ENCODE results near the gene MPPED1. TPM values are rescaled to one million over a fixed set of nuclear protein-coding genes. Genes with fewer than 3 reads are reported as not detected.

MPPED1 gene
- total and polyA plus RNA-seq, 5 donors from 2014 or later = not detected

DNA sequence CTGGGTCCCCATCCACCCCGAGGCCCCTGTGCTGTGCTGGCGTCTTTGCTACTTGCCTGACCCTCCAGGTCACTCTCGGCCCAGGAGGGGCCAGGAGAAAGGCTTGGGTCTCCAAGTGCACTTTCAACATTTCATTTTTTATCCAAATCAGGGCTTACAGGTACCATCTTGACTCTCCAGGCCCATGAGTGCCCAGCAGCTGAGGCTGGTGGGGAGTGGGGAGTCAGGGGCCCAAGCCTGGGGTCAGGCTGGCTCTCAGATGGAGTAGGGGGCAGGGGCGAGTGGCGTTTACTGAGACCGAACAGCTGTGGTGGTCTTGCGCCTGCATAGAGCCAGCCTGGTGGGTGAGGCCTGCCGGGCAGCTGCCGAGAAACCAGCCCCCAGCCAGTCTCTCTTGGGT, 61.6 kb downstream of the MPPED1 start:
- Histone ChIP-seq H3K4me1 (ENCODE audit: control insufficient read depth, insufficient read depth, low read length, poor library complexity, severe bottlenecking) (no peaks in the 10 kb centered on the region), H3K27ac (ENCODE audit: insufficient read depth, low read length, poor library complexity, severe bottlenecking) (no peak overlapping the region), H3K27me3 (ENCODE audit: control insufficient read depth, insufficient read depth, low read length) (peaks cover 3% of the 10 kb centered on the region), H3K36me3 (ENCODE audit: control insufficient read depth, insufficient read depth, low read length) (no peaks in the 10 kb centered on the region), H3K4me3 (ENCODE audit: low read depth, low read length) (no peak overlapping the region), H3K9me3 (ENCODE audit: control insufficient read depth in 2 of 2, low read length in 2 of 2) (no peaks in the 10 kb centered on the region)
- H3K27me3 Mint-ChIP-seq = no peaks in the 10 kb centered on the region
- ATAC-seq (ENCODE audit: low read depth in 2 of 2) (no peak), DNase-seq (no peak)
- no peak overlapping the region for H3K4me3 Mint-ChIP-seq
- H3K4me1 Mint-ChIP-seq = no peaks in the 10 kb centered on the region
- H3K36me3 Mint-ChIP-seq = no peaks in the 10 kb centered on the region
- no peak overlapping the region for H3K27ac Mint-ChIP-seq
- H3K9me3 Mint-ChIP-seq = no peaks in the 10 kb centered on the region

DNA sequence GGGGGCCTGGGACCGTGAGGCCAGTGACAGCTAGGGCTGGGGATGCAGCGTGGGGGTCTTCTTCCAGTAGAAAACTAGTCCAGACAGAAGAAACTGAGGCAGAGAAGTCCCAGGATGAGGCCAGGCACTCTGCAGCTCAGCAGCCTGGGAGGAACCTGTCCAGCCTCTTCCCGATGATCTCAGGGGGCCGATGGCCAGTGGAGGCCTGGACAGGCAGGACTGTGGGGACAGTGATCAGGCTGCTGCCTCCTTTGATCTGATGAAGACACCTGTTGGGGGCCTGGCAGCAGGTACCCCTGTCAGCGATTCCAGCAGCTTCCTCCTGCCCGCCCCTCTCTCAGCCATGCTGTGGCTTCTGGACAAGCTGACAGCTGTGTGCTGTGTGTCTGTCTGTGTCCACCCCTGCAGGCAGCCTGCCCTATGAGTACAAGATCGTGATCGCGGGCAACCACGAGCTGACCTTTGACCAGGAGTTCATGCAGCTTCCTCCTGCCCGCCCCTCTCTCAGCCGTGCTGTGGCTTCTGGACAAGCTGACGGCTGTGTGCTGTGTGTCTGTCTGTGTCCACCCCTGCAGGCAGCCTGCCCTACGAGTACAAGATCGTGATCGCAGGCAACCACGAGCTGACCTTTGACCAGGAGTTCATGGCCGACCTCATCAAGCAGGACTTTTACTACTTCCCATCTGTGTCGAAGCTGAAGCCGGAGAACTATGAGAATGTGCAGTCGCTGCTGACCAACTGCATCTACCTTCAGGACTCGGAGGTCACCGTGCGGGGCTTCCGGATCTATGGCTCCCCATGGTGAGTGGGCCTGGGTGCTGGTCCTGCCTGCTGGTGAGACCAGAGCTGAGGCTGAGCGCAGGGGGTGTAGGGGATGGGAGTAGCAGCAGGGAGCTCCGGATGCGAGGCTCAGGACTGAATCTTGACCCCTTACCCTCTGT, 62.6 kb downstream of the MPPED1 start:
- no peaks in the 10 kb centered on the region for H3K4me1 ChIP-seq (ENCODE audit: control insufficient read depth, insufficient read depth, low read length, poor library complexity, severe bottlenecking)
- Mint-ChIP-seq H3K27me3 (no peaks in the 10 kb centered on the region), H3K36me3 (no peaks in the 10 kb centered on the region), H3K4me1 (no peaks in the 10 kb centered on the region), H3K27ac (no peak overlapping the region), H3K9me3 (no peaks in the 10 kb centered on the region), H3K4me3 (no peak overlapping the region)
- no peaks in the 10 kb centered on the region for H3K9me3 ChIP-seq (ENCODE audit: control insufficient read depth in 2 of 2, low read length in 2 of 2)
- H3K27ac ChIP-seq (ENCODE audit: insufficient read depth, low read length, poor library complexity, severe bottlenecking) = no peak overlapping the region
- DNase-seq = no peak
- H3K36me3 ChIP-seq (ENCODE audit: control insufficient read depth, insufficient read depth, low read length) = no peaks in the 10 kb centered on the region
- no peak overlapping the region for H3K4me3 ChIP-seq (ENCODE audit: low read depth, low read length)
- no peak for ATAC-seq (ENCODE audit: low read depth in 2 of 2)
- peaks cover 3% of the 10 kb centered on the region for H3K27me3 ChIP-seq (ENCODE audit: control insufficient read depth, insufficient read depth, low read length)

DNA sequence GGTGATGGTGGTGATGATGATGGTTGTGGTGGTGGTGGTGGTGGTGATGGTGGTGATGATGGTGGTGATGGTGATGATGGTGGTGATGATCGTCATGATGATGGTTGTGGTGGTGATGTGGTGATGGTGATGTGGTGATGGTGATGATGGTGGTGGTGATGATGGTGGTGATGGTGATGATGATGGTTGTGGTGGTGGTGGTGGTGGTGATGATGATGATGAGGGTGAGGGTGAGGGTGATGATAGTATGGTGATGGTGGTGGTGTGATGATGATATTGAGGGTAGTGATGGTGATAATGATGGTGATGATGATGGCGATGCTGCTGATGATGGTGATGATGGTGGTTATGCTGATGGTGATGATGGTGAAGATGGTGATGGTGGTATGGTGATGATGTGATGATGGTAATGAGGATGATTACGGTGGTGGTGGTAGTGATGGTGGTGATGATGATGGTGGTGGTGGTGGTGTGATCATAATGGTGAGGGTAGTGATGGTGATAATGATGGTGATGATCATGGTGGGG, 63.8 kb downstream of the MPPED1 start:
- Mint-ChIP-seq H3K36me3 (no peaks in the 10 kb centered on the region), H3K27me3 (no peaks in the 10 kb centered on the region), H3K27ac (no peak overlapping the region), H3K9me3 (no peaks in the 10 kb centered on the region), H3K4me3 (no peak overlapping the region), H3K4me1 (peaks cover 0 to 4% (median 0%) of the 10 kb centered on the region in 4 donors)
- Histone ChIP-seq H3K4me1 (ENCODE audit: control insufficient read depth, insufficient read depth, low read length, poor library complexity, severe bottlenecking) (no peaks in the 10 kb centered on the region), H3K4me3 (ENCODE audit: low read depth, low read length) (no peak overlapping the region), H3K36me3 (ENCODE audit: control insufficient read depth, insufficient read depth, low read length) (no peaks in the 10 kb centered on the region), H3K27ac (ENCODE audit: insufficient read depth, low read length, poor library complexity, severe bottlenecking) (no peak overlapping the region), H3K27me3 (ENCODE audit: control insufficient read depth, insufficient read depth, low read length) (no peaks in the 10 kb centered on the region), H3K9me3 (ENCODE audit: control insufficient read depth in 2 of 2, low read length in 2 of 2) (no peaks in the 10 kb centered on the region)
- ATAC-seq (ENCODE audit: low read depth in 2 of 2) (no peak), DNase-seq (no peak)

DNA sequence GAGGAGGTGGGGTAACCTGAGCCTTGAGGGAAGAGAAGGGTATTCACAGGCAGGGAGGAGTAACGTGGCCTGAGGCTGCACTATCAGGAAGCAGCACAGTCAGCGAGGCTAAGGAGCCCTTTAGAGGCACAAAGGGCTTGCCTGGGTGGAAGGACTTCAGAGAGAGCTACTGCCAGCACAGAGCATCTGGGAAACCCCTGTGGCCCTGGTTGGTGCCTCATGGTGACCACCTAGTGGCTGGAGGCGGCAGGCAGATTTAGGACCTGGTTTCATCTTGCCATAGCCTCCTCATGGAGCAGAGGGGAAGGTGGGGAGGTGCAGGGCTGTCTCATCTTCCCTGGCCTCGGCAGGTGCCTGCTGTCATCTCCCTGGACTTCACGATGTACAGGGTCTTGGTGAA, 64.5 kb downstream of the MPPED1 start:
- no peak overlapping the region for H3K4me3 ChIP-seq (ENCODE audit: low read depth, low read length)
- no peaks in the 10 kb centered on the region for H3K27me3 ChIP-seq (ENCODE audit: control insufficient read depth, insufficient read depth, low read length)
- Mint-ChIP-seq H3K27me3 (no peaks in the 10 kb centered on the region), H3K27ac (no peak overlapping the region), H3K4me3 (no peak overlapping the region), H3K9me3 (no peaks in the 10 kb centered on the region), H3K36me3 (no peaks in the 10 kb centered on the region), H3K4me1 (peaks cover 0 to 7% (median under 1%) of the 10 kb centered on the region in 4 donors)
- H3K9me3 ChIP-seq (ENCODE audit: control insufficient read depth in 2 of 2, low read length in 2 of 2) = no peaks in the 10 kb centered on the region
- no peaks in the 10 kb centered on the region for H3K36me3 ChIP-seq (ENCODE audit: control insufficient read depth, insufficient read depth, low read length)
- ATAC-seq (ENCODE audit: low read depth in 2 of 2) (no peak), DNase-seq (no peak)
- H3K27ac ChIP-seq (ENCODE audit: insufficient read depth, low read length, poor library complexity, severe bottlenecking) = no peak overlapping the region
- no peaks in the 10 kb centered on the region for H3K4me1 ChIP-seq (ENCODE audit: control insufficient read depth, insufficient read depth, low read length, poor library complexity, severe bottlenecking)

DNA sequence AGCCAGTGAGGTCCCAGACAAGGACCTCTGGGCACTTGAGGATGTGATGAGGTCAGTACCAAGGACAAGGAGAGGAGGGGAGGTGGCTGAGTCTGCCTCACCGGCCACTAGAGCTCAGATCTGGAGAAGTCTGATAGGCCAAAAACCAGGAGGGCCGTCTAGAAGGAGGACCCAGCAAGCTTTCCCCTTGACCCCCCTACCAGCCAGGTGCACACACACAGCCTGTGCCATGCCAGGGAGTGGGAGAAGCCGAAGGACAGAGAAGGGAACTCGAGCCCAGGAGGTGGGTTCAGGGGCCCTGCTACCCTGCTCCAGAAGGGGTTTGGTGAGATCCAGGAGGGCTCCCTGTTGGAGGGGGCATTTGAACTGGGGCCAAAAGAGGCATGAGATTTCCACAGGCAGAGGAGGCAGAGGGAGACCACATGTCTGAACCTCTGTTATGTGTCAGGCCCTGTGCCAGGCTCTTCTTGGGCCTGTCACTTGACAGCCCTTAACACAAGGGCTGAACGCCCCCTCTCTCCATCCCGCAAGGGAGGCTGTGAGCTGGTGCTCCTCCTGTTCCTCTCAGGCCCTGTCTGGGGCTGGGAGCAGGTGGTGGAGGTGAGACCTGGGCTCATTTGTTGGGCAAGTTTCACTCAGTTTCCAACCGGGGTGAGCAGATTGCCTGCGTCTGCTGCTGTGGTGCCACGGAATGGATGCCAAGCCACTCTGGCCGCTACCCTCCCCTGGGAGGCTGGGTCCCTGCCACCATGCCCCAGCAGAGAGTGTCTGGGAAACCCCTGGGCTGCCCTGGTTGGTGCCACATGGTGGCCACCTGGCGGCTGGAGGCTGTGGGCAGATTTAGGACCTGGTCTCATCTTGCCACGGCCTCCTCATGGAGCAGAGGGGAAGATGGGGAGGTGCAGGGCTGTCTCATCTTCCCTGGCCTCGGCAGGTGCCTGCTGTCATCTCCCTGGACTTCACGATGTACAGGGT, 65.2 kb downstream of the MPPED1 start:
- DNase-seq = no peak
- H3K4me1 Mint-ChIP-seq = peaks cover 0 to 14% (median 3%) of the 10 kb centered on the region in 4 donors
- no peak overlapping the region for H3K27ac Mint-ChIP-seq
- Histone ChIP-seq H3K4me1 (ENCODE audit: control insufficient read depth, insufficient read depth, low read length, poor library complexity, severe bottlenecking) (no peaks in the 10 kb centered on the region), H3K9me3 (ENCODE audit: control insufficient read depth in 2 of 2, low read length in 2 of 2) (no peaks in the 10 kb centered on the region), H3K27me3 (ENCODE audit: control insufficient read depth, insufficient read depth, low read length) (no peaks in the 10 kb centered on the region), H3K27ac (ENCODE audit: insufficient read depth, low read length, poor library complexity, severe bottlenecking) (no peak overlapping the region), H3K4me3 (ENCODE audit: low read depth, low read length) (no peak overlapping the region), H3K36me3 (ENCODE audit: control insufficient read depth, insufficient read depth, low read length) (no peaks in the 10 kb centered on the region)
- no peaks in the 10 kb centered on the region for H3K36me3 Mint-ChIP-seq
- no peak overlapping the region for H3K4me3 Mint-ChIP-seq
- H3K9me3 Mint-ChIP-seq = no peaks in the 10 kb centered on the region
- no peaks in the 10 kb centered on the region for H3K27me3 Mint-ChIP-seq
- no peak for ATAC-seq (ENCODE audit: low read depth in 2 of 2)

DNA sequence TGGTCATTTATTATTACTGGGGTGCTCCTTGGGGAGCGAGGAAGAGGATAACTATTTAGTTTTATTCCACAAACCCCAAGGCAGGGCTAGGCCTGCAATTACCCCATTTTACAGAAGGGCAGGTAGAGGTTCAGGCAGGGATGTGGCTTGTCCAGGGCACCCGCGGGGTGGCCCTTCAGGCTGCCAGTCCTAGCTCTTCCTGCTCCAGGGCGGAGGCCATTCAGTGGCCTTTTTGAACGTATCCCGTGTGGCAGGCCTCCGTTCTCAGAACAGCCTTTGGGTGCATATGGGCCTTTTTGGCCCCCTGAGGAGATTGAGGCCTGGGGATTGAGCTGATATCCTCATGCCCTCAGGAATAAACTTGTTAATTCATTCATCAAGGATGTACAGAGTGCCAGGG, 66.2 kb downstream of the MPPED1 start:
- H3K27me3 Mint-ChIP-seq = no peaks in the 10 kb centered on the region
- ATAC-seq (ENCODE audit: low read depth in 2 of 2) = no peak
- no peak for DNase-seq
- H3K4me1 Mint-ChIP-seq = peaks cover 0 to 14% (median 3%) of the 10 kb centered on the region in 4 donors
- no peak overlapping the region for H3K27ac Mint-ChIP-seq
- no peaks in the 10 kb centered on the region for H3K36me3 Mint-ChIP-seq
- H3K4me3 Mint-ChIP-seq = no peak overlapping the region
- Histone ChIP-seq H3K4me3 (ENCODE audit: low read depth, low read length) (no peak overlapping the region), H3K27ac (ENCODE audit: insufficient read depth, low read length, poor library complexity, severe bottlenecking) (no peak overlapping the region), H3K4me1 (ENCODE audit: control insufficient read depth, insufficient read depth, low read length, poor library complexity, severe bottlenecking) (no peaks in the 10 kb centered on the region), H3K9me3 (ENCODE audit: control insufficient read depth in 2 of 2, low read length in 2 of 2) (no peaks in the 10 kb centered on the region), H3K36me3 (ENCODE audit: control insufficient read depth, insufficient read depth, low read length) (no peaks in the 10 kb centered on the region), H3K27me3 (ENCODE audit: control insufficient read depth, insufficient read depth, low read length) (no peaks in the 10 kb centered on the region)
- no peaks in the 10 kb centered on the region for H3K9me3 Mint-ChIP-seq

DNA sequence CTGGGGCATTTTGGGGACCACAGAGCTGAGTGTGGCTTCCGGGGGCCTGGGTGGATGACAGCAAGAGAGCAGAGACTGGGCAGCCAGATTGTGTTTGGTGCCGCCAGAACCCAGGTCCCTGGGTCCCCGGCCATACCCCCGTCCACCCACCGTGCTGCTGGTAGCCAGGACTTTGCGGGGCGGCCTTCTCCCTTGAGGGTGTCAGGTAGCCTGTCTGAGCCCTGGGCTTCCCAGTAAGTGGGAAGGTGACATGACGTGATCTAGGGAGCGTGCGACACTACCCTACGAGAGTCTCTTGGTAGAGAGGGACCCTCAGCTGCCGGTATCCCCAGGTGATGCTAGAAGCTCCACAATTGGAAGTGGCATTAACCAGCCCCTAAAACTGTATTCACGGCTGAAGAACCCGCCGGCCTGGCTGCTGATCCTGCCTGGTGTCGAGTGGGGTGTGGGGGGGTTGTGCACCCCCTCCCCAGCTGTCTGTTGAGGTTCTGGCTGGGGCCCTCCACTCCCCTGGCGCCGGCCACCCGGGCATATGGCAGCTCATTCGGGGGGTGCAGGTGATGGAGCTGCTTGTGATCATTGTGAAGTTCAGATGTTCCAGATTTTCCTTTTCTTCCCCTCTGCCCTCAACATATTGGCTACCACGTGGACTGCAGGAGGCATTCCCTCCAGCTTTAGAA, 66.9 kb downstream of the MPPED1 start:
- Histone ChIP-seq H3K27me3 (ENCODE audit: control insufficient read depth, insufficient read depth, low read length) (no peaks in the 10 kb centered on the region), H3K36me3 (ENCODE audit: control insufficient read depth, insufficient read depth, low read length) (no peaks in the 10 kb centered on the region), H3K4me3 (ENCODE audit: low read depth, low read length) (no peak overlapping the region), H3K27ac (ENCODE audit: insufficient read depth, low read length, poor library complexity, severe bottlenecking) (no peak overlapping the region), H3K4me1 (ENCODE audit: control insufficient read depth, insufficient read depth, low read length, poor library complexity, severe bottlenecking) (no peaks in the 10 kb centered on the region), H3K9me3 (ENCODE audit: control insufficient read depth in 2 of 2, low read length in 2 of 2) (no peaks in the 10 kb centered on the region)
- no peaks in the 10 kb centered on the region for H3K9me3 Mint-ChIP-seq
- no peak for DNase-seq
- peaks cover 0 to 14% (median 3%) of the 10 kb centered on the region in 4 donors for H3K4me1 Mint-ChIP-seq
- H3K27me3 Mint-ChIP-seq = no peaks in the 10 kb centered on the region
- no peak overlapping the region for H3K4me3 Mint-ChIP-seq
- no peak overlapping the region for H3K27ac Mint-ChIP-seq
- no peaks in the 10 kb centered on the region for H3K36me3 Mint-ChIP-seq
- ATAC-seq (ENCODE audit: low read depth in 2 of 2) = no peak

All from CD4-positive, CD25-positive, alpha-beta regulatory T cell (primary cell).